GM20000 (cell line): ENCODE measurements around the gene SPDYE3.
A peak's percentile ranks its signal among the peaks of the same experiment; 100 is the strongest.
"Not testable (repeated sequence)": the region's sequence is repeated elsewhere in the genome, so short reads cannot be mapped to it uniquely, and the experiment has no call there.

Experiments used
- DNase-seq: peaks from one replicate; pipeline ENCODE4 v3.0.0; 2012; ENCODE audit warnings: low spot score
- TF ChIP-seq, protein P1 (sequence below): IDR thresholded peaks from 2 replicates; pipeline ENCODE4 v1.5.1; 2012; ENCODE audit warnings: mild to moderate bottlenecking, control low read depth; ENCODE audit errors: extremely low read depth, missing control alignments

Gene SPDYE3

DNA sequence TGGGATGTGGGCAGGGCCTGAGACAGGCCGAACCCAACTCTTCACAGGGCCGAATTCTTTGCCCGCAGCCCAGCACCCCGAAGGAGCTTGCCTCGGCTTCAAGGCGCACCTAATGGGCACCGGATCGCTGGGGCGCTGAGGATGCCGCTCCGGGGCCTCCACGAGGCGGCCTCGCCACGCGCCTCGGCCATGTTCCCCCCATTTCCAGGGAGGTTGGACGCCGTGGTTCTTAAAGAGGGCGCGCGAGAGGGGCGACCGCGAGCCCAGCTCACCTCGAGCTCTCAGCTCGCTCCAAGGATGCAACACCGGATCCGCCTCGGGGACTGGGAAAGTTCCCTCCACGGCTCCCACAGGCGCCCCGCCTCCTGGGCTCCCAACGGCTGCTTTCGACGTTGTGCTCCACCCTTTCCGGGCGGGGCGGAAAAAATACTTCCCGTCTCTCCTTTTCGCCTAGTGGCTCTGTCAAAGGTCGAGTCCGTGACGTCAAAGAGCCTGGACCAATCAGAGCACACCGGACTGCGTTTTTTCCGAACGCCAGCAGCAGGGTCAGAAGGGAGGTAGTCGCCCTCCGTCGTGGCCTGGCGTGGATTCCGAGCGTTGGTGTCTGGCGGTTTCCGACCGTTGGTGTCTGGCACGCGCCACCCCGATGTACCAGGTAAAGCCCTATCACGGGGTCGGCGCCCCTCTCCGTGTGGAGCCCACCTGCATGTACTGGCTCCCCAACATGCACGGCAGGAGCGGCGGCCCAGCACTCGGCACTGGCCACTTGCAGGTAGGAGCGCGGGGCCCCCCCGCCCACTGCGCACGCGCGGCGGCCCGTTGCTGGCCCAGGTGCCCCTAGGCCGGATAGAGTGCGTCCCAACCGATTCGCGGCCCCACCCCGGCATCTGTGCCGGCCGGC is 28.3 kb downstream of the SPDYE3 start:
- peak; percentile 88 for DNase-seq

DNA sequence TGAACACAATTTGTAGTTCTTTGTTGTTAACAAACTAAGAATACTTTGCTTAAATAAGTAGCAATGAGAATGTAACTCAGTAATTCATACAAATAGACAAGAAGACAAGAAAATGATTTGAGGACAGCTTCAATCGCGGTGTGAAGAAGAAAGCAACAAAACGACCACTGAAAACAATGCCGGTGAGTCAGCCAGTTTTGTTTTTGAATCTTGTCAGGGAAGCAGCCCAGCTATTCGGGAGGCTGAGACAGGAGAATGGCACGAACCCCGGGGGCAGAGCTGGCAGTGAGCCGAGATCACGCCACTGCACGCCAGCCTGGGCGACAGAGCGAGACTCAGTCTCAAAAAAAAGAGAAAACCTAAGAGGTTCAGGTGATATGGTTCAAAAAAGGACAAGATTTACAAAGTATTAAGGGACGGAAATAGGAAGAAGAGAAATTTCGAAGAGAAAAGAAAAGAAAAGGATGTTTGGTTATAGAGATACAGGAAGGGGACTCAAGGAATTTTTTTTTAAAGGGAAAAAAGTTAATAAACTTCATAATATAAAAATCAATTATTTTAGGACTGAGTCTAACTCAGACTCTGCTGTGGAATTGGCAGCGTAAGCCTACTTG is 30.7 kb downstream of the SPDYE3 start:
- not testable (repeated sequence) for DNase-seq

DNA sequence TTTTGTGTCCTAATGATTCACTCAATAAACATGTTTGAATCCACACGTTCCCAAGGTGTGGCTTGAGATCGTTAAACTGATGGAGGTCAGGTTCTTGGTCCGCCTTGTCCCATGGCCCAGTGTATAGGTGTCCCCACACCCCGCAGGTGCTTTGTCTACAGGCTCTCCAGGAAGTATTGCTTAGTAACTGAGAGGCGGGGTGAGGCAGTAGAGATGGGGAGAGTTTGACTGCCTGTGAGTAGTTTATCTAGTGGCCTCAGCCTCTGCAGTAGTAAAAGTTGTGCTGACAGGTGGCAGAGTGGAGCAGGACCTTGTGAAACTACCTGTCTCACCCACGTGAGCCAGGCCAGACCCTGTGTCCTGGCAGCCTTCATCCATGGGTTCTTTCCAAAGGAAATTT is 33.8 kb downstream of the SPDYE3 start:
- not testable (repeated sequence) for DNase-seq

DNA sequence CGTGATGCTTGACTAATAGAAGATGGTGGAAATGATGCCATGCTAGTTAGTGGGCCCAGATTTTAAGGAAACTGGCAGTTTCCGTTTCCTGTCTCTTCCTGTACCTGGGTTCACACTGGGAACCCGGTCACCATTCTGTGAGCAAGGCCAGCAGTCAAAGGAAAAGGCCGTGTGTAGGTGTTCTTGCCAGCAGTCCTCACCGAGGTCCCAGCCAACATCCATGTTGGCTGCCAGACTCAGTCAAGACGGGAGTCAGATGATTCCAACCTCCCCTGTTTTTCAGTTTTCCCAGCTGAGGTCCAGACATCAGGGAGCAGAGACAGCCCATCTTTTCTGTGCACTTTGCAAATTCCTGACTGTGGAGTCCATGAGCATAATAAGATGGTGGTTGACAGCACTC is 35.3 kb downstream of the SPDYE3 start:
- DNase-seq = no peak
- TF ChIP-seq, protein P1, sequence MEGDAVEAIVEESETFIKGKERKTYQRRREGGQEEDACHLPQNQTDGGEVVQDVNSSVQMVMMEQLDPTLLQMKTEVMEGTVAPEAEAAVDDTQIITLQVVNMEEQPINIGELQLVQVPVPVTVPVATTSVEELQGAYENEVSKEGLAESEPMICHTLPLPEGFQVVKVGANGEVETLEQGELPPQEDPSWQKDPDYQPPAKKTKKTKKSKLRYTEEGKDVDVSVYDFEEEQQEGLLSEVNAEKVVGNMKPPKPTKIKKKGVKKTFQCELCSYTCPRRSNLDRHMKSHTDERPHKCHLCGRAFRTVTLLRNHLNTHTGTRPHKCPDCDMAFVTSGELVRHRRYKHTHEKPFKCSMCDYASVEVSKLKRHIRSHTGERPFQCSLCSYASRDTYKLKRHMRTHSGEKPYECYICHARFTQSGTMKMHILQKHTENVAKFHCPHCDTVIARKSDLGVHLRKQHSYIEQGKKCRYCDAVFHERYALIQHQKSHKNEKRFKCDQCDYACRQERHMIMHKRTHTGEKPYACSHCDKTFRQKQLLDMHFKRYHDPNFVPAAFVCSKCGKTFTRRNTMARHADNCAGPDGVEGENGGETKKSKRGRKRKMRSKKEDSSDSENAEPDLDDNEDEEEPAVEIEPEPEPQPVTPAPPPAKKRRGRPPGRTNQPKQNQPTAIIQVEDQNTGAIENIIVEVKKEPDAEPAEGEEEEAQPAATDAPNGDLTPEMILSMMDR = no peak

DNA sequence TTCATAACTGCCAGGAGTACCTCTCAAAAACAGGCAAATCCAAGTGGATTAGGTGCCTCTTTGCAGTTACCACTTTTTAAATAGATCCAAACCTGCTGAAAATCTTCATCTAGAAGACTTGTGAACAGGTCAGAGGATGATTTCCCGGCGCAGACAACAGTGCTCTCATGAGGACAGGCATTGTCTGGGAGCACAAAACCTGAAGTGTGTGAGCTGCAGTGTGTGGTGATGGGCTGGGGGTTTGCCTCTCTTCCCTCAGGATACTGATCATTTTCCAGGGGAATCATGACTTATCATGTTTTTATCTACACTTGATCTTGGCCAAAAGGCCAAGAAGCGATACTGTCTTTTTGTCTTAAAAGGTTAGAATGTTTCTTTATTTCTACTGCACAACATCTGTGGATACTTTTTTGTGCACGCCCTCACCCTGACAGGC is 36.6 kb downstream of the SPDYE3 start:
- not testable (repeated sequence) for DNase-seq

DNA sequence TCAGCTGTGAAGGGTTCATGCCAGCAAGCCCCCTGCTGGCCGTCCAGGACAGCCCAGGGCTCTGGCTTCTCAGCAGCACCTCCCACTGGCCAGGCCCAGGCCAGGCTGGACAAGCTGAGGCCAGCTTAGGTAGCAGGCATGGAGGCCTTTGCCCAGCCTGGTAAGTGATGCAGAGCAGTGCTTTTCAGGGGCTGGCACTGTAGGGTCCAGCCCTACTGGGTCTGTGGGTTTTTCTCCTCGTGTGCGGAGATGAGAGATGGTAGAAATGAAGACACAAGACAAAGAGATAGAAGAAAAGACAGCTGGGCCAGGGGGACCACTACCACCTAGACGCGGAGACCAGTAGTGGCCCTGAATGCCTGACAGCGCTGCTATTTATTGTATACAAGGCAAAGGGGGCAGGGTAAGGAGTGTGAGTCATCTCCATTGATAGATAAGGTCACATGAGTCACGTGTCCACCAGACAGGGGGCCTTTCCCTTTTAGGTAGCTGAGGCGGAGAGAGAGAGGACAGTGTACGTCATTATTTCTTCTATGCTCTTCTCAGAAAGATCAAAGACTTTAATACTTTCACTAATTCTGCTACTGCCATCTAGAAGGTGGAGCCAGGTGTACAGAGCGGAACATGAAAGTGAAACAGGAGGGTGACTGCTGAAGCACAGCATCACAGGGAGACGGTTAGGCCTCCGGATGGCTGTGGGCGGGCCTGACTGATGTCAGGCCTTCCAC is 37.2 kb downstream of the SPDYE3 start:
- TF ChIP-seq, protein P1 = peak; percentile 61
- not testable (repeated sequence) for DNase-seq

DNA sequence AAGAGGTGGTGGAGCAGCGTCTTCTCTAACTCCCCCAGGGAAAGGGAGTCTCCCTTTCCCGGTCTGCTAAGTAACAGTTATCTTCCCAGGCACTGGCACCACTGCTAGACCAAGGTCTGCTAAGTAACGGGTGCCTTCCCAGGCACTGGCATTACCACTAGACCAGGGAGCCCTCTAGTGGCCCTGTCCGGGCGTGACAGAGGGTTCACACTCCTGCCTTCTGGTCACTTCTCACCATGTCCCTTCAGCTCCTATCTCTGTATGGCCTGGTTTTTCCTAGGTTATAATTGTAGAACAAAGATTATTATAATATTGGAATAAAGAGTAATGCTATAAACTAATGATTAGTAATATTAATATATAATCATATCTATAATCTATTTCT is 37.8 kb downstream of the SPDYE3 start:
- TF ChIP-seq, protein P1 = peak; percentile 59
- DNase-seq = not testable (repeated sequence)

DNA sequence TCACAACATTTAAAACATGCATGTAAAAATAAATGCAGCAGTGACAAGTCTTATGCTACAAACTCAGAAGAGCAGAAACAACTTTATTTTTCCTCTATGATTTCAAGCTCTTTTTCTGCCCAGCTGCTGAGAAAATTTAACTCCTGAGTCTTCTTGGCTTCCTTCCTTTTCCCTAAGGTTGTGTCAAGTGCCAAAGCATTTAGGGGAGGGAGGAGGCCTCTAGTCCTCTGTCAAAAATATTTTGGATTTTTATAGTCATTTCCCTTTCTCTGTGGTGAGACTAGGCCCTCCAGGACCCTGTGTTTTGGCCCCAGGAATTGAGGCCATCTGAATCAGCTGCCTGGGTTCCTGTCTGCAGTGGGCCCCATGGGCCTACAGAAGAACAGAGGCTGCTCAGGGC is 39.4 kb downstream of the SPDYE3 start:
- TF ChIP-seq, protein P1 = no peak
- no peak for DNase-seq

DNA sequence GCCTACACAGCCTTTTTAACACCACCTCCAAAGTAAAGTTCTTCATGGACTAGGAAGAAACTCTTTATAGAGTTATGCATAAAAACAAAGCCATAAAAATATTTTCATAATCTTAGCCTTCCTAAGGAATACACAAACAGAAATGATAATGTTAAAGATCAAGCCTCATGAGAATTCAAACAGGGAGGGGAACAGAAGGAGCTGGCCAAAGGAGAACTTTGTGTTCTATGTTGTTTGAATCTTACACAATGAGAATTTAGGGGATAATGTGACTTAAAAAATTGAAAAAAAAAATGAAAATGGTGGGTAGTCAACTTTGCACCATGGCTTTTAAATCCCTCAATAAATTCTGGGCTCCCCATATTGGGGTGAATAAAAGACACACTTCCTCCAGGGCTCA is 41.3 kb downstream of the SPDYE3 start:
- TF ChIP-seq, protein P1 = no peak

More for the DNA sequence above, 41.3 kb downstream of the SPDYE3 start:
- no peak for DNase-seq
